ENCODE data around the gene PTPRF.

PTPRF gene

DNA sequence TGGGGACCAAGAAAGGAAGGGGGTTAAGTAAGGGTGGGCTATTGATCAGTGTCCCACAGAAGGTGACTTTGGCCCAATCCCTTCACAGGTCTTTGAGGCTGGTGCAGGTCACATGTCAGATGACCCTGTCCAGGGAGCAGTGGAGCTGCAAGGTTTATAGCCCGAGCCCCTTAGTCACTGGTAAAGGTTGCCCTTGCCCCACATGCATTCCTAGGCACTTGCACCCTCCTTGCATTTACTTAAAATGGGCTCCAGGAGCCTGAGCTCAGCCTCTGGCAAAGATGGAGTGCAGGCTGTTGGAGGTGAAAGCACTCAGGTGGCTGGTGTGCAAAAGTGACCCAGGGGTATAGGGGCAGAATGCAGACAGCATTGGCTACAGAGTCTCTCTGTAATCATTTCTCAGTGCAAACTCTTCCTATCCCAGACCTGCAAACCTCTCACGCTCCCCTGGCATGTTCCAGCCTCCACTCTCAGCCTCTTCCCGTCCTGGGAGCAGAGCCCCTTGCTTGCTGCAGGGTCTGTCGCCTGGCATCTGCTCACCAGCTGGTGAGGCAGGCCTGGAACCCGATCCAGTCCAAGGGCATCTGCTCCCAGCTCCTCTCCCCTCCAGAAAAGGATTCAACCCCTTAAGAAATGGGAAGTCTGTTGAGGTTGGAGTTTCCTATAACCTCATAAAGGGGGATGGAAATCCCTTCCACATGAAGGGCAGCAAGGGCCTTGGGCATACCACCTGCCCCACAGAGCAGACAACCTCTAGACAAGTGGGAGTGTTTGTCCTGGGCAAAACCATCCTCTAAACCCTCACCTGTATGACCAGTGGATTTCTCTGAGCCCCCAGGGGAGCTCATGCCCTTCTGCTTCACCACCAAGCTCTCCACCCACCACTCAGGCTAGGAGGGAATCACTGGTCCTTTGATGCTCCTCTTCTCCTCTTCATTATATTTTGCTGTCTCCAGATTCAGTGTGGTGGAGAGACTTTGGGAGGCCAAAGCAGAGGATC is 23.1 kb upstream of the PTPRF start:
- no peak for DNase-seq (ENCODE audit: low read depth in 2 of 2)

DNA sequence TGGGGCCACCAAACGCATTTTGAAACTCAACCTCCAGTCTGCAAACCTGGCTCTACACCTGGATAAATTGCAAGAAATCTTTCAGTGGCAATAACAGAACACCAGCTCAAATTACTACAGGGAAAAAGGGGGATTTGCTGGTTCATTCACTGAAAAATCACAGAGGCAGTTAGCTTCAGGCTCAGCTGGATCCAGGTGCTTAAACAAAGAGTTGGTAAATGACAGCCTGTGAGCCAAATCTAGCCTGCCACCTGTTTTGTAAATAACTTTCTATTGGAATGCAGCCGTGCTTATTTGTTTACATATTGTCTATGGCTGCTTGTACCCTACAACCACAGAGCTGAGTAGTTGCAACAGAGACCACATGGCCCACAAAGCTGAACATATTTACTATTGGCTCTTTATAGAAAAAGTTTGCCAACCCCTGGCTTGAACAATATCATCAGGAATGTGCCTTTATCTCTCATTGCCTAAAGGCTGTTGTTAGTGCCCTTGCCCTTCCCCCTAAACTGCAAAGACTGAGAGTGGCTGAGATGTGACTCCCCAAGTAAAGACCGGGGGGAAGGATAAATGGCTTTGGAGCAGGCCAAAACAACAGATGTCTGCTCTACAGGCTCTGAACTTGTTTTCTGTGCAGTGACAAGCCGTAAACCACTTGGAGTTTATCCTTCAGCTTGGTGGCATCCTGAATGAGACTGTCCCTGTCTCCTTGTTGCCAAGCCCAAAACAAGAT is 21.5 kb upstream of the PTPRF start:
- DNase-seq (ENCODE audit: low read depth in 2 of 2) = no peak
- TF ChIP-seq, protein P1, sequence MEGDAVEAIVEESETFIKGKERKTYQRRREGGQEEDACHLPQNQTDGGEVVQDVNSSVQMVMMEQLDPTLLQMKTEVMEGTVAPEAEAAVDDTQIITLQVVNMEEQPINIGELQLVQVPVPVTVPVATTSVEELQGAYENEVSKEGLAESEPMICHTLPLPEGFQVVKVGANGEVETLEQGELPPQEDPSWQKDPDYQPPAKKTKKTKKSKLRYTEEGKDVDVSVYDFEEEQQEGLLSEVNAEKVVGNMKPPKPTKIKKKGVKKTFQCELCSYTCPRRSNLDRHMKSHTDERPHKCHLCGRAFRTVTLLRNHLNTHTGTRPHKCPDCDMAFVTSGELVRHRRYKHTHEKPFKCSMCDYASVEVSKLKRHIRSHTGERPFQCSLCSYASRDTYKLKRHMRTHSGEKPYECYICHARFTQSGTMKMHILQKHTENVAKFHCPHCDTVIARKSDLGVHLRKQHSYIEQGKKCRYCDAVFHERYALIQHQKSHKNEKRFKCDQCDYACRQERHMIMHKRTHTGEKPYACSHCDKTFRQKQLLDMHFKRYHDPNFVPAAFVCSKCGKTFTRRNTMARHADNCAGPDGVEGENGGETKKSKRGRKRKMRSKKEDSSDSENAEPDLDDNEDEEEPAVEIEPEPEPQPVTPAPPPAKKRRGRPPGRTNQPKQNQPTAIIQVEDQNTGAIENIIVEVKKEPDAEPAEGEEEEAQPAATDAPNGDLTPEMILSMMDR (IDR thresholded peaks at IDR 0.05; ENCODE audit: low read depth, low read length) = no peak
- no peak overlapping the region for H3K4me3 ChIP-seq (replicated peaks in 1 of 2; ENCODE audit: low read depth in 2 of 2, low read length in 2 of 2)

More for the DNA sequence above, 23.1 kb upstream of the PTPRF start:
- no peak overlapping the region for H3K4me3 ChIP-seq (replicated peaks in 1 of 2; ENCODE audit: low read depth in 2 of 2, low read length in 2 of 2)
- TF ChIP-seq, protein P1 (IDR thresholded peaks at IDR 0.05; ENCODE audit: low read depth, low read length) = no peak

DNA sequence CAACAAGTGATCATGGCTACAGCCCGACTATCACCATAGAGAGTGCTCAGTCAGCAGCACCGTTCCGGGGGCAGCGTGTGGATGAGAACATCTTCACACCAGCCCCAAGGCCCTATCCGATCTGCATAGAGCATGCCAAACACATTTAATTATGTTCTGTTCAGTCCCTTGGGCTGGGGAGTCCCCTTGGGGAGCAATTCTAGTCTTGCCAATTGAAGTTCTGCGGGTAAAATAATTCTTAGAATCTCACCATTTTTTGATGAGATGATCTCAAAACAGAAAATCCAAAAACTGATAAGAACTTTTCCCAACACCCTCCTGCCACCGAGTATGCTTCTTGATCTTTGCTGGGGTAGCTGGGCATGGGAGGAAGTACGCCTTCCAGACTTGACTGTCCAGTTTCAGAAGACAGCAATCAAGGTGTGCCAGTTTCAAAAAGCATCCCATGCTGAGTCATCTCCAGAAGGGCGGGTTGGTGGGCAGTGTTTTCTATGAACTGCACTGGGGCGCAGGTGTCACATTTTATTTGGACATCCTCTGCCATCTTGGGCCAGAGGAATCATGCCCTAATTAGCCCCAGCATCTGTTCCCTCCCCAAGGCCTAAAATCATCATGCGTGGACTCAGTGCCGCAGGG is 20.8 kb upstream of the PTPRF start:
- TF ChIP-seq, protein P1 (IDR thresholded peaks at IDR 0.05; ENCODE audit: low read depth, low read length) = no peak
- DNase-seq (ENCODE audit: low read depth in 2 of 2) = no peak
- no peak overlapping the region for H3K4me3 ChIP-seq (replicated peaks in 1 of 2; ENCODE audit: low read depth in 2 of 2, low read length in 2 of 2)

DNA sequence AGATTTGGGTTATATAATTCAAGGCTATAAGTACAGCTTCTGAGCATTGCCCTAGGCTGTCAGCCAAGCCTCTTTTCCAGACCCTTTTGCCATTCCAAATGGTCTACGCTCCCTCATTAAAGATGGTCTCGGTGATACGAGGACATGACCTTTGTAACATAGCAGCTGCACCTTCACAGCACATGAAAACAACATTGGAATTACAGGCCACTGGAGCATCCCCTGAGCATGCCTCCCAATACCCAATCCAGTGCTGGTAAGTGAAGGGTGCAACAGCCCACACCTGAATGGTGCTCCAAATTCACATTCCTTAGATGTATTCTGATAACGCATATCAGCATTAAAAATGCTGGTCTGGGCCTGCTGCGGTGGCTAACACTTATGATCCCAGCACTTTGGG is 20.1 kb upstream of the PTPRF start:
- DNase-seq (ENCODE audit: low read depth in 2 of 2) = no peak
- TF ChIP-seq, protein P1 (IDR thresholded peaks at IDR 0.05; ENCODE audit: low read depth, low read length) = no peak
- H3K4me3 ChIP-seq (replicated peaks in 1 of 2; ENCODE audit: low read depth in 2 of 2, low read length in 2 of 2) = no peak overlapping the region

DNA sequence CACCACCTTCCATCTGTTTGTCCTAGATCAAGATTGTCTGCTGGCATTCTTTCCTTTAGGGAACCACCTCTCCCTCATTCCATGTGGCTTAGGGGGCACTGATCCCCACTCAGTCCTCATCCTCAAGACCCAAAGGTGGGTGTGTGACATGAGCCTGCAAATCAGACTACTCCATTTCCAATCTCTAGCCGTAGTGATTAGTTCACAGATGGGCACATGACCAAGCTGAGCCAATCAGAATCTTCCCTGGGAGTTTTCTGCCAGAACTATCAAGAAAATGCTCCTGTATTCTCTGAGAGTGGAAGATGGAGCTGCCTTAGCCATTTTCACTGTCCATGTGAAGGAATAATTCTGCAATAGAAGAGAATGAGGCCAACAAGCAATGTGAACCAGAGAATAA is 19.3 kb upstream of the PTPRF start:
- H3K4me3 ChIP-seq (replicated peaks in 1 of 2; ENCODE audit: low read depth in 2 of 2, low read length in 2 of 2) = no peak overlapping the region
- no peak for DNase-seq (ENCODE audit: low read depth in 2 of 2)
- TF ChIP-seq, protein P1 (IDR thresholded peaks at IDR 0.05; ENCODE audit: low read depth, low read length) = no peak

DNA sequence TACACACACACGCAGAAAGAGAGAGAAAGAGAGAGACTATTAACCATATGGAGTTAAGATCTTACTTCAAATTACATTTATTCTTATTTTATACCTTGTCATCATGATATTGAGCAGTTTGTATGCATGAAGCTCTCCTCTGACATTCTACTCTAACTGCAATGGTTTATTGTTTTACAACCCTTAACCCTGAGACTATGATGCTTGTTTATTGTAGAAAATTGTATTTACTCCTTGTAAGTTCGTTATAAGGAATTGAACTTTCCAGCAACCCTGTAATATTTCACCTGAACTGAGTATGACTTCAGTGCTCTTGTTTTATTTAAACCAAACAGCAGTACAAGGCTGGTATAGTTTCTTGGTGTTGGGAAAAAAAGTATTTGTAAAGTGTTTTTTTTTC is 18.6 kb upstream of the PTPRF start:
- TF ChIP-seq, protein P1 (IDR thresholded peaks at IDR 0.05; ENCODE audit: low read depth, low read length) = no peak
- H3K4me3 ChIP-seq (replicated peaks in 1 of 2; ENCODE audit: low read depth in 2 of 2, low read length in 2 of 2) = no peak overlapping the region
- no peak for DNase-seq (ENCODE audit: low read depth in 2 of 2)

Data from cardiac fibroblast (primary cell).